HCT116 (cell line): ENCODE results near the gene VPS25. TPM values are rescaled to one million over a fixed set of nuclear protein-coding genes. Genes with fewer than 3 reads are reported as not detected.

ENCODE experiments used
- microRNA-seq: library from miRNA; unstranded; fragments of <30 nt; microRNA quantifications from one replicate; pipeline ENCODE4, GENCODE V29; 2016; ENCODE audit warnings: borderline number of aligned reads
- total RNA-seq: library from RNA; stranded (reverse); gene quantifications from one replicate; pipeline ENCODE4 v1.2.1, GENCODE V29; 2021; ENCODE audit not compliant: unreplicated experiment

The VPS25 gene
- total RNA-seq, 1 experiment from 2014 or later = 57.0 TPM

Small RNAs within 50 kb of the gene (microRNA-seq; reads per million reads assigned to microRNA genes)
- gene MIR6781 = not detected

Other genes with a start within 250 kb of the VPS25 start
- gene NAGLU, start 237.2 kb upstream of the VPS25 start, total RNA-seq = 17.7 TPM
- 1.4 TPM for gene HSD17B1, start 220.5 kb upstream of the VPS25 start, total RNA-seq
- 137 TPM for gene COASY, start 211.3 kb upstream of the VPS25 start, total RNA-seq
- 47.9 TPM for gene MLX, start 206.3 kb upstream of the VPS25 start, total RNA-seq
- 24.3 TPM for gene PSMC3IP, start 195.7 kb upstream of the VPS25 start, total RNA-seq
- 38.5 TPM for gene RETREG3, start 164.1 kb upstream of the VPS25 start, total RNA-seq
- gene TUBG1, start 163.8 kb upstream of the VPS25 start, total RNA-seq = 139 TPM
- 20.9 TPM for gene TUBG2, start 114.2 kb upstream of the VPS25 start, total RNA-seq
- gene PLEKHH3, start 96.5 kb upstream of the VPS25 start, total RNA-seq = 66.3 TPM
- gene CCR10, start 91.6 kb upstream of the VPS25 start, total RNA-seq = 0.66 TPM
- gene CNTNAP1, start 90.9 kb upstream of the VPS25 start, total RNA-seq = 6.4 TPM
- gene EZH1, start 28.4 kb upstream of the VPS25 start, total RNA-seq = 29.3 TPM
- not detected for gene RAMP2, start 12.2 kb upstream of the VPS25 start, total RNA-seq
- gene WNK4, start 7.2 kb downstream of the VPS25 start, total RNA-seq = 4.5 TPM
- 37.1 TPM for gene COA3, start 25.3 kb downstream of the VPS25 start, total RNA-seq
- not detected for gene CNTD1, start 25.4 kb downstream of the VPS25 start, total RNA-seq
- gene BECN1, start 50.8 kb downstream of the VPS25 start, total RNA-seq = 84.3 TPM
- 163 TPM for gene PSME3, start 59.9 kb downstream of the VPS25 start, total RNA-seq
- 8.0 TPM for gene AOC2, start 71.1 kb downstream of the VPS25 start, total RNA-seq
- gene AOC3, start 77.8 kb downstream of the VPS25 start, total RNA-seq = 5.9 TPM
- gene G6PC1, start 127.3 kb downstream of the VPS25 start, total RNA-seq = 0.10 TPM
- gene AARSD1, start 191.0 kb downstream of the VPS25 start, total RNA-seq = 65.9 TPM
- gene PTGES3L, start 206.6 kb downstream of the VPS25 start, total RNA-seq = 1.7 TPM
- 13.0 TPM for gene RUNDC1, start 207.1 kb downstream of the VPS25 start, total RNA-seq
- 1,295 TPM for gene RPL27, start 225.0 kb downstream of the VPS25 start, total RNA-seq
- gene IFI35, start 233.3 kb downstream of the VPS25 start, total RNA-seq = 14.8 TPM
- 197 TPM for gene VAT1, start 248.9 kb downstream of the VPS25 start, total RNA-seq